ENCODE results near the gene CDKN1B. TPM values are rescaled to one million over a fixed set of nuclear protein-coding genes. Genes with fewer than 3 reads are reported as not detected.

CDKN1B gene
- total RNA-seq, 4 donors from 2014 or later = 37.8 to 71.9 (median 46.9) TPM

DNA sequence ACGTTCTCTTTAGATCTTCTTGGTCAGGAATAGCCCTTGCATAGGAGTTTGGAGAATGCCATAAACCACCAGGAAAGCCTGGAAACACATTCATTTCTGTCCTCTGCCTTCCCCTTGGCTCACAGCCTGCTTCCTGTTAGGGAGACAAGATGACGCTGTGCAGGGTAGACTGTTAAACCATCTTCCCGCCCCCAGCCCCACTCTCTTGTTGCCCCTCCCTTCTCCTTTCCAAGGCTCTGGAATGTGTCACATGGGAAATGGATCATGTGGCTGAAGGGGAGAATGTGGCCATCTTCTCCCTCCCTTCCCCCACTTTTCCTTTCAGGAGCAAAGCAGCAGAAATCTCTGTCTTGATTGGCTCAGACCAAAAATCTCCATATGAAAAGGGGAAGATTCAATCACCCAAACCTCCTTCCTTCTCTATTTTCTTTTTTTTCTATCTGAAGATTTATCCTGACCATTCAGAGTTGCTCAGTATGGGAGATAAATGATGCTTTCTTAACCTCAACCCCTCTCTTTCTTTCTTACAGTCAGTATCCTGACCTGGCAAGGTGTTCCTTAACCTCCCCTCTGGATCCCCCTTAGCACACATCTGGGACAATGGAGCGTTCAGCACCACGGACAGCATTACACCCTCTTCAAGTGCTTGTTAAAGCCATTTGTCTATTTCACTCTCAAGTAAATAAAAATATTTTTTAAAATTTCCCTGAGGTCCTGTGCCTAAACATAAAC, 32.6 kb upstream of the CDKN1B start:
- Histone ChIP-seq H3K9me3 (no peaks in the 10 kb centered on the region), H3K27ac (no peak overlapping the region), H3K4me1 (no peaks in the 10 kb centered on the region), H3K4me3 (no peak overlapping the region), H3K27me3 (no peaks in the 10 kb centered on the region), H3K36me3 (no peaks in the 10 kb centered on the region)
- DNase-seq (ENCODE audit: low spot score in 2 of 2) = no peak
- 5% methylated on average over 5 of the region's 5 CpGs for WGBS
- TF ChIP-seq POLR2A (IDR thresholded peaks at IDR 0.05) (no peak), EP300 (IDR thresholded peaks at IDR 0.05) (no peak), POLR2AphosphoS5 (IDR thresholded peaks at IDR 0.05) (no peak)
- TF ChIP-seq, protein P1, sequence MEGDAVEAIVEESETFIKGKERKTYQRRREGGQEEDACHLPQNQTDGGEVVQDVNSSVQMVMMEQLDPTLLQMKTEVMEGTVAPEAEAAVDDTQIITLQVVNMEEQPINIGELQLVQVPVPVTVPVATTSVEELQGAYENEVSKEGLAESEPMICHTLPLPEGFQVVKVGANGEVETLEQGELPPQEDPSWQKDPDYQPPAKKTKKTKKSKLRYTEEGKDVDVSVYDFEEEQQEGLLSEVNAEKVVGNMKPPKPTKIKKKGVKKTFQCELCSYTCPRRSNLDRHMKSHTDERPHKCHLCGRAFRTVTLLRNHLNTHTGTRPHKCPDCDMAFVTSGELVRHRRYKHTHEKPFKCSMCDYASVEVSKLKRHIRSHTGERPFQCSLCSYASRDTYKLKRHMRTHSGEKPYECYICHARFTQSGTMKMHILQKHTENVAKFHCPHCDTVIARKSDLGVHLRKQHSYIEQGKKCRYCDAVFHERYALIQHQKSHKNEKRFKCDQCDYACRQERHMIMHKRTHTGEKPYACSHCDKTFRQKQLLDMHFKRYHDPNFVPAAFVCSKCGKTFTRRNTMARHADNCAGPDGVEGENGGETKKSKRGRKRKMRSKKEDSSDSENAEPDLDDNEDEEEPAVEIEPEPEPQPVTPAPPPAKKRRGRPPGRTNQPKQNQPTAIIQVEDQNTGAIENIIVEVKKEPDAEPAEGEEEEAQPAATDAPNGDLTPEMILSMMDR (IDR thresholded peaks at IDR 0.05) = no peak

DNA sequence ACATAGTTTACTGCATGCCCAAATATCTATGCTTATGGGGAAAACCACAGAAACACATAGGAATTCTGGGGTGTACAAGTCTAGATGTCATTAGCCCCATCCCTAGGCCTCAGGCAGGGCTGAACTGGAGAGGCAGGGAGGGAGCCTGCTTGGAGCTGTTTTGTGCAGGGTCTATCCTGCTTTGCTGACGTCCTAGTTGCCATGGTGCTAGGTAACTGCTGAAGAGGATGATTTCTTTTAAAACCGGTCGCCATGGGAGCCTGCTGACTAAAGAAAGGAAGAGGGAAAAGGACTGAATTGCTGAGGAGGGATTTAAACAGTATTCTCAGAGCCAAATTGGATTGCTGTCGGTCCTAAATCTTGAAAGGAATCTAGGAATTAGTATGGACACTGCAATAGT, 31.9 kb upstream of the CDKN1B start:
- WGBS = 59% methylated on average over 4 of the region's 4 CpGs
- no peak for DNase-seq (ENCODE audit: low spot score in 2 of 2)
- Histone ChIP-seq H3K4me1 (no peaks in the 10 kb centered on the region), H3K36me3 (no peaks in the 10 kb centered on the region), H3K27me3 (no peaks in the 10 kb centered on the region), H3K27ac (no peak overlapping the region), H3K4me3 (no peak overlapping the region), H3K9me3 (no peaks in the 10 kb centered on the region)
- TF ChIP-seq POLR2A (IDR thresholded peaks at IDR 0.05) = no peak
- TF ChIP-seq EP300 (IDR thresholded peaks at IDR 0.05) = no peak
- no peak for TF ChIP-seq POLR2AphosphoS5 (IDR thresholded peaks at IDR 0.05)
- TF ChIP-seq, protein P1 (IDR thresholded peaks at IDR 0.05) = no peak

DNA sequence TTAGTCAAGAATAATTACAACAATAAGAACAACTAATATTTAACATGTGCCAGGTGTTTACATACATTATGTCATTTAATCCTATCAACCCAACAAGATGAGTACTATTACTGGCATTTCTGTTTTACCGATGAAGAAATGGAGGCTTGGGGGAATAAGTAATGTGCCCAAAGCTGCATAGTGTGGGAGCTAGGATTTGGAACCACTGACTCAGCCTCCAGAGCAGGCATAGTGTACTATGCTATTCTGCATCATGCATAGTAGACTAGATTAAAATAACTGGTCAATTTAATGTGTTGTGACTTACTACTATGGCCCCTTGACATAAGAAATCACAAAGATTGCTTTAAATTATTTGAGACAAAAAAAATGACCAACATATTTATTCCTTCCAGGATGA, 30.7 kb upstream of the CDKN1B start:
- WGBS = 95% methylated on average over 1 of the region's 1 CpG
- Histone ChIP-seq H3K36me3 (no peaks in the 10 kb centered on the region), H3K9me3 (no peaks in the 10 kb centered on the region), H3K27ac (no peak overlapping the region), H3K4me1 (no peaks in the 10 kb centered on the region), H3K27me3 (no peaks in the 10 kb centered on the region), H3K4me3 (no peak overlapping the region)
- no peak for DNase-seq (ENCODE audit: low spot score in 2 of 2)
- TF ChIP-seq POLR2A (IDR thresholded peaks at IDR 0.05) (no peak), POLR2AphosphoS5 (IDR thresholded peaks at IDR 0.05) (no peak), EP300 (IDR thresholded peaks at IDR 0.05) (no peak)
- TF ChIP-seq, protein P1 (IDR thresholded peaks at IDR 0.05) = no peak

DNA sequence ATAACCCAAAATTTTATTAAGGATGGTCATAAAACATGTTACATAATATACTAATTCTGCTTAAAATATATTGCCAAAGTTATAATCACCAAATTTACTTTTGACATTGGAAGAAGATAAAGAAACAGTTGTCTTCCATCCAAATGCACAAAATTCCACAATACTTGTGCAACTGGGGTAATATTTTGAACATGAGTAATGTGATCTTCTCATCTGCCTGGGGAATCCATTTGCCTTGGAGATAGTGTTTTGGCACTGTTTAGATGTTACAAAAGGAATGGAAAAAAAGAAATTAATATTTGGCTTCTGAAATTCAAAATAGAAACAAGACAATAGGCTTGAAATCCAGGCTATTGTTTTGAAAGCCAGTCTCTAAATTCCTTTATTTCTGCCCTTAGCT, 30.2 kb upstream of the CDKN1B start:
- Histone ChIP-seq H3K27me3 (no peaks in the 10 kb centered on the region), H3K9me3 (no peaks in the 10 kb centered on the region), H3K4me1 (no peaks in the 10 kb centered on the region), H3K27ac (no peak overlapping the region), H3K36me3 (no peaks in the 10 kb centered on the region), H3K4me3 (no peak overlapping the region)
- DNase-seq (ENCODE audit: low spot score in 2 of 2) = no peak
- TF ChIP-seq, protein P1 (IDR thresholded peaks at IDR 0.05) = no peak
- no peak for TF ChIP-seq EP300 (IDR thresholded peaks at IDR 0.05)
- TF ChIP-seq POLR2A (IDR thresholded peaks at IDR 0.05) = no peak
- no peak for TF ChIP-seq POLR2AphosphoS5 (IDR thresholded peaks at IDR 0.05)

DNA sequence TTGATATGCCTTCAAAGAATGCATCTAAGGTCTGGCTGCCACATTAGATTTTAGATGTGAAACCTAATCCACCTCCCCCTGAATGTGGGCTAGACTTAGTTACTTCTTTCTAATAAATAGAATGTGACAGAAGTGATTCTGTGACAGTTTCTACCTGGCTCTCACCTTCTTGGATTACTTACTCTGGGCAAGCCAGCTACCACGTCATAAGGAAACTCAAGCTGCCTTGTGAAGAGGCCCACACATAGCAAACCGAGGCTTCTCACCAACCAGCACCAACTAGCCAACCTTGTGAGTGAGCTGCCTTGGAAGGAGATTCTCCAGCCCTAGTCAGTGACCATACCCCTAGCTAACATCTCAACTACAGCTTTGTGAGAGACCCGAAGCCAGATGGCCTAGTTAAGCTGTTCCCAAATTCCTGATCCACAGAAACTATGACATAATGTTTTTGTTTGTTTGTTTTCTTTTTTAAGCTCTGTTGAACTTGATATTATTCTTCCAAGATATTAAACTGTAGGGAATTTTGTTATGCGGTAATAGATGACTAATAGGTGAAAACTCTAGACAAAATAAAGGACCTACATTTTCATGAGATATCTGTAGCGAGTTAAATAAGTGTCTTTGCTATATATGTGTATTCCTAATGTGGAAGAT, 27.4 kb upstream of the CDKN1B start:
- TF ChIP-seq, protein P1 (IDR thresholded peaks at IDR 0.05) = no peak
- no peak for TF ChIP-seq POLR2A (IDR thresholded peaks at IDR 0.05)
- TF ChIP-seq EP300 (IDR thresholded peaks at IDR 0.05) = no peak
- TF ChIP-seq POLR2AphosphoS5 (IDR thresholded peaks at IDR 0.05) = no peak
- Histone ChIP-seq H3K36me3 (no peaks in the 10 kb centered on the region), H3K27me3 (no peaks in the 10 kb centered on the region), H3K4me3 (no peak overlapping the region), H3K4me1 (no peaks in the 10 kb centered on the region), H3K9me3 (no peaks in the 10 kb centered on the region), H3K27ac (no peak overlapping the region)
- no peak for DNase-seq (ENCODE audit: low spot score in 2 of 2)
- WGBS = 83% methylated on average over 5 of the region's 5 CpGs

All from suprapubic skin (tissue), 4 donors.